Endothelial cell of umbilical vein (primary cell): Measurements from ENCODE around the gene APIP.

Experiments
- CTCF ChIP-seq, 2 donors: IDR thresholded peaks; 1 replicate in 1 of 2; 2 replicates in 1 of 2; pipeline ENCODE4 v1.5.1; 2011; ENCODE audit warnings: low read length in 2 of 2, mild to moderate bottlenecking in 2 of 2, moderate library complexity in 2 of 2, control low read depth in 1 of 2, inconsistent platforms in 1 of 2, low read depth in 1 of 2; ENCODE audit not compliant: insufficient read depth in 1 of 2; ENCODE audit errors: extremely low read depth in 1 of 2
- EZH2 ChIP-seq: IDR thresholded peaks from 2 replicates; pipeline ENCODE4 v1.6.1; 2012; ENCODE audit warnings: borderline replicate concordance, low read depth, mild to moderate bottlenecking, moderate library complexity, low read length, inconsistent platforms; ENCODE audit not compliant: severe bottlenecking
- POLR2A ChIP-seq: IDR thresholded peaks from 2 replicates; pipeline ENCODE4 v1.6.1; 2012; ENCODE audit warnings: low read depth, mild to moderate bottlenecking, control low read depth, low read length

GRCh38 chr11:34924714-34925113 lies 8.5 kb upstream of the APIP start:
- TF ChIP-seq POLR2A (no peak), CTCF (IDR thresholded peaks at IDR 0.05; ENCODE audit: extremely low read depth in 1 of 2, insufficient read depth in 1 of 2, low read depth in 1 of 2, low read length in 2 of 2) (no peak), EZH2 (no peak)
